ENCODE data around the gene NCBP3.
"Not testable (repeated sequence)": the region's sequence is repeated elsewhere in the genome, so short reads cannot be mapped to it uniquely, and the experiment has no call there.

Gene NCBP3

GRCh38 chr17:3854204-3854603, 8.2 kb upstream of the NCBP3 start:
- not testable (repeated sequence) for DNase-seq (ENCODE audit: low read depth, low spot score)

GRCh38 chr17:3852561-3852960, 6.5 kb upstream of the NCBP3 start:
- no peak for DNase-seq (ENCODE audit: low read depth, low spot score)
- no peak overlapping the region for H3K4me3 ChIP-seq (ENCODE audit: low read length)

More at GRCh38 chr17:3854204-3854603, 8.2 kb upstream of the NCBP3 start:
- not testable (repeated sequence) for H3K4me3 ChIP-seq (ENCODE audit: low read length)

DNA sequence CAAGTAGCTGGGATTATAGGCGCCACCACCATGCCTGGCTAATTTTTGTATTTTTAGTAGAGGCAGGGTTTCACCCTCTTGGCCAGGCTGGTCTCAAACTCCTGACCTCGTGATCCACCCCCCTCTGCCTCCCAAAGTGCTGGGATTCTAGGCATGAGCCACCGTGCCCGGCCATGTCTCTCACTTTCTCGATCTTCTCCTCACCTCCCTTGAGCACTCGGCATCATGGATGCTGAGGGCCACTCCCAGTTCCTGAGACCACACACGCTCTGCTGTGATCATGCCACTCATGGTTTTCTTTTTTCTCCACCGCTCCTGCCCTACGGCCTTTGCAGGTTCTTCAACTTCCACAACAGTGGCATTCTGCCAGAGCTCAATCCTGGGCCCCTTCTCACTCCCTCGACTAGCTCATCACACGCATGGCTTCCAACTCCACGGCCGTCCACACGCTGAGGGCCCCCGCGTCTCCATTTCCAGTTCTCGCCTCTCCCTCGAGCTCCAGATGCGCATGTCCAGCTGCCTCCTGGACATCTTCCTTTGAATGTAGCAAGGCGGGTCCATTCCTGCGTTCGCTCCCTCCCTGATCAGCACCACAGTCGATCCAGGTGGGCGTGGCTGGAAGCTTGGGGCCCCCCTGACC, 5.5 kb upstream of the NCBP3 start:
- DNase-seq (ENCODE audit: low read depth, low spot score): no peak
- no peak overlapping the region for H3K4me3 ChIP-seq (ENCODE audit: low read length)

GRCh38 chr17:3848229-3848835, 2.3 kb upstream of the NCBP3 start:
- no peak for DNase-seq (ENCODE audit: low read depth, low spot score)
- no peak overlapping the region for H3K4me3 ChIP-seq (ENCODE audit: low read length)

- H3K4me3 ChIP-seq (ENCODE audit: low read length): no peak overlapping the region
- no peak for DNase-seq (ENCODE audit: low read depth, low spot score)
These were observed 1.2 kb upstream of the NCBP3 start for GRCh38 chr17:3847165-3847670.

GRCh38 chr17:3846437-3847164, 555 bp upstream of the NCBP3 start:
- peak overlapping the region; percentile 82 for H3K4me3 ChIP-seq (ENCODE audit: low read length)
- DNase-seq (ENCODE audit: low read depth, low spot score): no peak

- DNase-seq (ENCODE audit: low read depth, low spot score): no peak
- peak overlapping the region; percentile 82 for H3K4me3 ChIP-seq (ENCODE audit: low read length)
These were observed 790 bp downstream of the NCBP3 start for GRCh38 chr17:3845291-3845620.

- not testable (repeated sequence) for H3K4me3 ChIP-seq (ENCODE audit: low read length); DNase-seq (ENCODE audit: low read depth, low spot score)
These were observed 1.5 kb downstream of the NCBP3 start for GRCh38 chr17:3844556-3844955.

DNA sequence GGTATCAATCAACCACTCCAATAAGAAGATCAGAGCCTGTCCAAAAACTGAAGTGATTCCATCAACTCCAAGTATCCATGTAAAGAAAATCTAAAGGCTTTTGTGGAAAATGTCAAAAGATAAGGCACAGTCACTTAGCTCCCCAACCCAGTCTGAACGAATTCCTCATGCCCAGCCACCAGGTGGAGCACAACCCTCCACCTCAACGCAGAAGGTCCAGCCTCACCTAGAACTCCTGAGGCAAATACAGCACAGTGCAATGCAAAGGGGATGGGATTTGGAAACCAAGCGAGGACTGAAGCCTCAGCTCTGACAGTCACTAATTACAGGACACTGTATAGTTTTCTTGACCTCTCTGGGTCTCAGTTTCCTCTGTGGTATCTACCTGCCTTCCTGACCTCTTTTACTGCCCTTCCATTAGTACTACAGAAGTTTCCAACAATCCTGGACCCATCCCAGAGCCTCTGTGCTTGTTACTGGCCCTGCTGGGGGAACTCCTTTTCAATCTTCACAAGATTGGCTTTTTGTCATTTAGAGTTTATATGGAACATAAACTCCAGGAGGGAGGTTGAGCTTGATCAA, 2.0 kb downstream of the NCBP3 start:
- DNase-seq (ENCODE audit: low read depth, low spot score): peak; percentile 58
- no peak overlapping the region for H3K4me3 ChIP-seq (ENCODE audit: low read length)

GRCh38 chr17:3838206-3838605, 7.8 kb downstream of the NCBP3 start:
- no peak for DNase-seq (ENCODE audit: low read depth, low spot score)

DNA sequence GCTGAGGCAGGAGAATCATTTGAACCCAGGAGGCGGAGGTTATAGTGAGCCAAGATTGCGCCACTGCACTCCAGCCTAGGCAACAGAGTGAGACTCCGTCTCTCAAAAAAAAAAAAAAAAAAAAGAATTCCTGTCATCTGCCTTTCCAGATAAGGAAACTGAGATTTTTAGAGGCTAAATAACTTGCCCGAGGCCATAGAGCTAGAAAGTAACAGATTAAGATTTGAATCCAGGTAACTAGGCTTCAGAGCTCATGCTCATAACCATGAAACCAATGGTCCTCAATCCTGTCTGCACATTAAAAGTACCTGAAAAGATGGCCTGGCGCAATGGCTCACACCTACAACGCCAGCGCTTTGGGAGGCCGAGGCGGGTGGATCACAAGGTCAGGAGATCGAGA, 9.5 kb downstream of the NCBP3 start:
- DNase-seq (ENCODE audit: low read depth, low spot score): no peak
- H3K4me3 ChIP-seq (ENCODE audit: low read length): no peak overlapping the region

More at GRCh38 chr17:3838206-3838605, 7.8 kb downstream of the NCBP3 start:
- H3K4me3 ChIP-seq (ENCODE audit: low read length): no peak overlapping the region

GRCh38 chr17:3835410-3836229, 10.4 kb downstream of the NCBP3 start:
- DNase-seq (ENCODE audit: low read depth, low spot score): no peak

GRCh38 chr17:3834811-3835210, 11.2 kb downstream of the NCBP3 start:
- DNase-seq (ENCODE audit: low read depth, low spot score): no peak
- H3K4me3 ChIP-seq (ENCODE audit: low read length): no peak overlapping the region

More at GRCh38 chr17:3835410-3836229, 10.4 kb downstream of the NCBP3 start:
- no peak overlapping the region for H3K4me3 ChIP-seq (ENCODE audit: low read length)

- DNase-seq (ENCODE audit: low read depth, low spot score): no peak
- H3K4me3 ChIP-seq (ENCODE audit: low read length): no peak overlapping the region
These were observed 17.2 kb downstream of the NCBP3 start for GRCh38 chr17:3828852-3829232.

GRCh38 chr17:3828151-3828851, 17.7 kb downstream of the NCBP3 start:
- H3K4me3 ChIP-seq (ENCODE audit: low read length): no peak overlapping the region
- no peak for DNase-seq (ENCODE audit: low read depth, low spot score)

DNA sequence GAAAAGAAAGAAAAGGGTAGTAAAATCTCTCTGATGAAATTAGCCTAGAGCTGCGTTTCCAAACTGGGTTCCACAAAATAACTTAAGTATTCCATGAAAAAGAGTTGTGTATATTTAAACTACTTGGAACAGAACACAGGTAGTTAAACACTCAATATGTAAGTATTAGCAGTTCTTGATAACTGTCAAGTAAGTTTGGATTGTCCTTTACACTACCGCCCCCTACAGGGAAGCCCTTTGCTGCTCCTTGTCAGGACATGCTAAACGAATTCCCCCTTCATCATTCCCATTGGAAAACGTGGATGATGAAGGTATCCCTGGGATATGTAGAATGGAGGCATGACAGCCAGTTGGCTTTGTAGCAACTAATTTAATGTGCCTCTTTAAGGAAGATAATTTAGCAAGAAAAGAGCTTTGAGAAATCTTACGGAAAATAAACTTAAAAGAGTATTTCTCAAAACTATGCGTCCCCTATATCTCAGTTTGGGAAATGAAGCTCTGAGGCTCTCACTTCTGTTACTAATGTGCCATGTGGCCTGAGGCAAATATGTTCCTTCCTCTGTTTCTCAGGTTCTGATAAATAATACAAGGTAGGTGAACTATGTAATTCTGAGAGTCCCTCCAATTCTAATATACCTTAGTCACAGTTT, 18.8 kb downstream of the NCBP3 start:
- DNase-seq (ENCODE audit: low read depth, low spot score): peak; percentile 75

DNA sequence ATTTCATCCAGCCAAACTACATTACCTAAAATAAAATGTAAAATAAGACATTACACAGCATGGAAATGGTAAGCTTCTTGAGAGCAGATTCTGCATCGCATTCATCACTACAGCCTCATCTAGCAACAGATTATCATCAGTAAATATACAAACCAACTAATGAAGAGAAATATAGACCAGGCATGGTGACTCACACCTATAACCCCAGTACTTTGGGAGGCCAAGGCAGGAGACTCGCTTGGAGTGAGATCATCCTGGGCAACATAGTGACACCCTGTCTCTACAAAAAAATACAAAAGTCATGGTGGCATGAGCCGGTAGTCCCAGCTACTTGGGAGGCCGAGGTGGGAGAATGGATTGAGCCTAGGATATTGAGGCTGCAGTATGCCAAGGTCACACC, 19.9 kb downstream of the NCBP3 start:
- no peak overlapping the region for H3K4me3 ChIP-seq (ENCODE audit: low read length)
- no peak for DNase-seq (ENCODE audit: low read depth, low spot score)

More for the DNA sequence above, 18.8 kb downstream of the NCBP3 start:
- H3K4me3 ChIP-seq (ENCODE audit: low read length): no peak overlapping the region

DNA sequence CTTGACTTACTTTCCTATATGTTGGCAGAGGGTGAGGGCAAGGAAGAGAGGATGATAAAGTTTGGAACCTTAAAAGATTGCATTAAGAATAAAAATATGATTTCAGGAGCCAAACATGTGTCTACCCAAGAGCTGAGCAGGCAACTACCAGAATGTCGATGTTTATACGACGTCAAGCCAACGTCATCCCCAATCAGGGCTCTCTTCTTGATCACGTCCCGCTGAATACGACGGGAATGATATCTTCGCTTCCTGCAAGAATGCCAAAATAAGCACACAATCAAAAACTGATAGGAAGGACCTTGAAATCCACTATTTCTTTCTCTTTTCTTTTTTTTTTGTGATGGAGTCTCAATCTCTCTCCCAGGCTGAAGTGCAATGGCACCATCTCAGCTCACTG, 24.9 kb downstream of the NCBP3 start:
- no peak overlapping the region for H3K4me3 ChIP-seq (ENCODE audit: low read length)
- no peak for DNase-seq (ENCODE audit: low read depth, low spot score)
